GM12878 (cell line): Measurements from ENCODE around the gene SPATA31D3. TPM values are rescaled to one million over a fixed set of nuclear protein-coding genes. Genes with fewer than 3 reads are reported as not detected.

ENCODE experiments used
- ATAC-seq: fragments of 200-7000 bp; cut with Tn5 transposase; 3 replicates; pipeline ENCODE4 v1.9.1; 2020; ENCODE audit warnings: mild to moderate bottlenecking, moderate library complexity
- BruUV-seq: library from RNA; stranded (reverse); fragments of 400-500 nt; replicated peaks from 2 replicates; lab custom pipeline; 2021; lab: Mats Ljungman, UMichigan
- CTCF ChIA-PET: fragments of 300-600 bp; sonication (Branson Sonifier 250); formaldehyde crosslinking; extraction: SDS; loops from one replicate; lab custom pipeline; 2021; ENCODE audit warnings: inconsistent platforms; lab: Yijun Ruan, JAX
- POLR2A ChIA-PET: fragments of 350-600 bp; formaldehyde crosslinking; extraction: SDS; loops from one replicate; lab custom pipeline; 2021; ENCODE audit warnings: inconsistent platforms; lab: Charles Lee
- RAD21 ChIA-PET: fragments of 300-600 bp; sonication (Branson Sonifier 250); formaldehyde crosslinking; loops from one replicate; lab custom pipeline; 2023; ENCODE audit warnings: antibody characterized with exemption; ENCODE audit not compliant: unreplicated experiment; lab: Charles Lee
- SMC1A ChIA-PET: fragments of 300-600 bp; sonication (Branson Sonifier 250); formaldehyde crosslinking; loops from one replicate; lab custom pipeline; 2023; ENCODE audit not compliant: unreplicated experiment, uncharacterized antibody; lab: Charles Lee
- DNase-seq: peaks from one replicate; pipeline ENCODE4 v3.0.0-alpha.2; 2011; ENCODE audit warnings: low read depth, low spot score
- FAIRE-seq: peaks from 3 replicates; lab custom pipeline; 2011; peaks lifted over from hg19 to GRCh38; lab: Jason Lieb, UNC
- H2AFZ ChIP-seq: 2 replicates; pipeline ENCODE4 v1.6.0; 2011; ENCODE audit warnings: low read depth, low read length, control low read depth; ENCODE audit not compliant: control insufficient read depth
- H3K27ac ChIP-seq: 2 replicates; pipeline ENCODE4 v1.5.1; 2011; ENCODE audit warnings: control low read depth; ENCODE audit not compliant: control insufficient read depth, insufficient read depth
- H3K27me3 ChIP-seq, 2 experiments: replicated peaks in 1 of 2; 2 replicates each; pipeline versions ENCODE4 v1.6.0 to v1.6.1; 2011; ENCODE audit warnings: low read length in 1 of 2; ENCODE audit not compliant: control insufficient read depth in 2 of 2, insufficient read depth in 2 of 2
- H3K36me3 ChIP-seq, 2 experiments: 2 replicates each; pipeline ENCODE4 v1.5.1; 2011; ENCODE audit warnings: low read length in 1 of 2; ENCODE audit not compliant: control insufficient read depth in 2 of 2, insufficient read depth in 2 of 2
- H3K4me1 ChIP-seq: 2 replicates; pipeline ENCODE4 v1.6.1; 2011; ENCODE audit warnings: mild to moderate bottlenecking, low read length, moderate library complexity, mixed read lengths; ENCODE audit not compliant: control insufficient read depth, insufficient read depth
- H3K4me2 ChIP-seq: 2 replicates; pipeline ENCODE4 v1.6.0; 2011; ENCODE audit warnings: control low read depth; ENCODE audit not compliant: control insufficient read depth, insufficient read depth
- H3K4me3 ChIP-seq: fragments of 200-600 bp; sonication (generic); 2 replicates; pipeline ENCODE4 v1.5.1; 2016
- H3K79me2 ChIP-seq: 2 replicates; pipeline ENCODE4 v1.6.0; 2011; ENCODE audit warnings: low read length; ENCODE audit not compliant: control insufficient read depth, insufficient read depth
- H3K9ac ChIP-seq: 2 replicates; pipeline ENCODE4 v1.8.0; 2011; ENCODE audit warnings: low read length, control low read depth, mixed read lengths; ENCODE audit not compliant: control insufficient read depth, insufficient read depth
- H3K9me3 ChIP-seq: replicated peaks from 3 replicates; pipeline ENCODE4 v1.5.1; 2011; ENCODE audit warnings: mild to moderate bottlenecking, low read length; ENCODE audit not compliant: control insufficient read depth, insufficient read depth
- H4K20me1 ChIP-seq: 2 replicates; pipeline ENCODE4 v1.6.0; 2011; ENCODE audit not compliant: control insufficient read depth, insufficient read depth
- CHD1 ChIP-seq: IDR thresholded peaks from 2 replicates; pipeline ENCODE4 v1.6.1; 2012; ENCODE audit warnings: low read depth, low read length, improper control_type of control experiment
- CHD2 ChIP-seq: IDR thresholded peaks from 2 replicates; pipeline ENCODE4 v1.6.1; 2011; ENCODE audit warnings: low read depth, low read length, improper control_type of control experiment, borderline replicate concordance
- HCFC1 ChIP-seq: fragments of 150-350 bp; IDR thresholded peaks from 2 replicates; pipeline ENCODE4 v1.6.1; 2014; ENCODE audit warnings: low read length
- MLLT1 ChIP-seq: fragments of 450-650 bp; IDR thresholded peaks from 2 replicates; pipeline ENCODE4 v1.6.1; 2016; ENCODE audit warnings: mild to moderate bottlenecking
- MTA2 ChIP-seq: fragments of 450-650 bp; IDR thresholded peaks from 2 replicates; pipeline ENCODE4 v1.6.1; 2016; ENCODE audit warnings: low read depth, mild to moderate bottlenecking, moderate library complexity
- SPI1 ChIP-seq: IDR thresholded peaks from 2 replicates; pipeline ENCODE4 v1.6.1; 2011; ENCODE audit warnings: low read depth, mild to moderate bottlenecking, low read length, moderate library complexity, borderline replicate concordance; ENCODE audit not compliant: insufficient read depth
- STAT3 ChIP-seq: IDR thresholded peaks from 2 replicates; pipeline ENCODE4 v1.6.1; 2011; ENCODE audit warnings: low read depth, low read length, improper control_type of control experiment
- TAF1 ChIP-seq: IDR thresholded peaks from 2 replicates; pipeline ENCODE4 v1.6.1; 2011; ENCODE audit warnings: mild to moderate bottlenecking, low read depth, low read length, borderline replicate concordance
- TCF12 ChIP-seq: IDR thresholded peaks from 2 replicates; pipeline ENCODE4 v1.6.1; 2011; ENCODE audit warnings: low read depth, mild to moderate bottlenecking, low read length
- ZNF384 ChIP-seq: IDR thresholded peaks from 2 replicates; pipeline ENCODE4 v1.6.1; 2012; ENCODE audit warnings: low read depth, mild to moderate bottlenecking, low read length, improper control_type of control experiment, borderline replicate concordance
- WGBS: methylation state at CpG from one replicate; pipeline ENCODE4 v1.1.6; 2016; ENCODE audit warnings: low lambda C conversion rate; ENCODE audit not compliant: insufficient replicate concordance, insufficient coverage; ENCODE audit errors: missing lambda C conversion rate; 5-methylcytosine and 5-hydroxymethylcytosine counted together
- in situ Hi-C: fragments of 300-500 bp; cut with MboI; formaldehyde crosslinking; loops from 9 replicates; pipeline ENCODE4 v1.14.3; 2018; ENCODE audit warnings: mixed read lengths
- intact Hi-C: fragments of 100-400 bp; cut with micrococcal nuclease; formaldehyde crosslinking; loops from one replicate; pipeline ENCODE4 v1.14.2; 2022; ENCODE audit not compliant: unreplicated experiment
- polyA plus RNA-seq, 11 experiments: library from polyadenylated mRNA; depleted of rRNA in 4 of 11; unstranded in 6 of 11; stranded (reverse) in 5 of 11; fragments of >200 nt; fragmentation: Nextera tagmentation in 4 of 11; fragmentation: Illumina TruSeq in 1 of 11; extraction: Ambion mirVana in 4 of 11; extraction: Trizol in 1 of 11; gene quantifications; 1 replicate in 1 of 11; 2 replicates in 10 of 11; pipeline versions ENCODE4 v1.2.1 to v1.2.3, GENCODE V29; 2011 to 2016; ENCODE audit warnings: inconsistent platforms in 2 of 11, missing spikeins in 2 of 11, low read depth in 1 of 11
- total RNA-seq, 4 experiments: library from RNA; depleted of rRNA in 3 of 4; stranded (reverse); fragments of >200 nt in 3 of 4; fragmentation: Illumina TruSeq in 1 of 4; extraction: Trizol in 1 of 4; gene quantifications; 2 replicates each; pipeline versions ENCODE4 v1.2.1 to v1.2.3, GENCODE V29; 2013 to 2021

Gene SPATA31D3
- total and polyA plus RNA-seq, 10 of the 15 experiments (the other 5 are each of a cell fraction or from before 2014, with no cell fraction given): not detected

DNA sequence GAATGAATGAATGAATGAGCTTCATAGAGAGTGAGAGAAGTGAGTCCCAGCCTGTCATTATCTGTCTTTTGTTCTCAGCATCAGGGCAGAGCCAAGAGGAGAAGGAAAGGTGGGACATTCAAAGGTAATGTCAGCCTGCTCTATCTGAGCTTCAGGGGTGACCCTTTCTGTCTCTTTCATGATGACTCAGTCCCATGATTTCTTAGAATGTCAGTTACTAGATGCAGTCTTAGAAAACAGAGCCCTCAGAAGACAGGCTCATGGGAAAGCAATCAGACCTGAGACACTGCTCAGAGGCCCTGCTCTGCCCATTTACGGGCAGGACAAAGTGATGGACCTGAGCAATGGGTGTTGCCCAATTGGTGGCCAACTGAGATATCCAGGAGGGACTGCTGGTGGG, 46.4 kb downstream of the SPATA31D3 start (continued):
- TF ChIP-seq MLLT1 (no peak), TCF12 (no peak), STAT3 (no peak), TAF1 (no peak), SPI1 (no peak), HCFC1 (no peak), MTA2 (no peak), ZNF384 (no peak), CHD1 (no peak)

DNA sequence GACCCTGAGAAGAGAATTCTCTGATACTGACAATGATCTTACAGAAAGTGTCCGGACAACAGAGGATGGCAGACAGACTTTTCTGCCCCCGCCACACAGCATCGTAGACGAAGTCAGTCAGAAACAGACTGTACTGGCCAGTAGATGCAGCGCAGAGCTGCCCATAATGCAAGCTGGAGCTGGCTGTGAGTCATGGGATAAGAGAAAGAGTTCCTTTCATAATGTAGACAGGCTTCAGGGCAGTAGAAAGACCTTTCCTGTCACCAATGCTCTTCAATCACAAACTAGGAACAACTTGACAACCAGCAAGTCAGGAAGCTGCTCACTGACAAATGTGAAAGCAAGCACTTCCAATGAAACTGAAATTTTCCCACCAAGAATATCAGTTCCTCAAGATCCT, 50.4 kb downstream of the SPATA31D3 start:
- H3K4me2 ChIP-seq: no peak overlapping the region
- no peaks in the 10 kb centered on the region for H3K79me2 ChIP-seq
- POLR2A ChIA-PET: no interaction called here
- no peaks in the 10 kb centered on the region for H3K4me1 ChIP-seq
- FAIRE-seq (no peak), ATAC-seq (no peak), DNase-seq (no peak)
- no peaks in the 10 kb centered on the region for H3K27me3 ChIP-seq
- WGBS: 43% methylated on average over 5 of the region's 5 CpGs
- no peak overlapping the region for H3K27ac ChIP-seq
- BruUV-seq: no TSS peak
- SMC1A ChIA-PET: no interaction called here
- no peak overlapping the region for H3K4me3 ChIP-seq
- H3K9ac ChIP-seq: no peak overlapping the region
- H4K20me1 ChIP-seq: no peaks in the 10 kb centered on the region
- RAD21 ChIA-PET: no interaction called here
- H2AFZ ChIP-seq: no peak overlapping the region
- H3K9me3 ChIP-seq: no peaks in the 10 kb centered on the region
- in situ Hi-C loops (no loop called here), intact Hi-C loops (no loop called here)
- CTCF ChIA-PET: no interaction called here
- no peaks in the 10 kb centered on the region for H3K36me3 ChIP-seq
- TF ChIP-seq CHD2: no peak

Other genes with a start within 250 kb of the SPATA31D3 start
- not detected in 2 replicates for gene SPATA31D4, start 15.1 kb upstream of the SPATA31D3 start, total RNA-seq (2014; rRNA removed)
- gene SPATA31D4, start 15.1 kb upstream of the SPATA31D3 start, total RNA-seq (2014; rRNA removed; fragmentation: Illumina TruSeq; extraction: Trizol): not detected in 2 replicates
- gene SPATA31D4, start 15.1 kb upstream of the SPATA31D3 start, total RNA-seq (2021): not detected in 2 replicates
- gene SPATA31D4, start 15.1 kb upstream of the SPATA31D3 start, polyA plus RNA-seq (2011; rRNA removed): not detected in 2 replicates
- gene SPATA31D4, start 15.1 kb upstream of the SPATA31D3 start, polyA plus RNA-seq (2014; fragmentation: Illumina TruSeq; extraction: Trizol): not detected in 2 replicates
- gene SPATA31D4, start 15.1 kb upstream of the SPATA31D3 start, polyA plus RNA-seq (2014; fragmentation: Nextera tagmentation; extraction: Ambion mirVana): not detected
- not detected in 2 replicates for gene SPATA31D4, start 15.1 kb upstream of the SPATA31D3 start, polyA plus RNA-seq (2014; rRNA removed)
- not detected for gene SPATA31D4, start 15.1 kb upstream of the SPATA31D3 start, polyA plus RNA-seq (2016; fragmentation: Nextera tagmentation; extraction: Ambion mirVana)
- 0.06 TPM in 1 of 2 replicates, not detected in the other for gene SPATA31D1, start 45.3 kb downstream of the SPATA31D3 start, total RNA-seq (2014; rRNA removed)
- 0.04 TPM in 1 of 2 replicates, not detected in the other for gene SPATA31D1, start 45.3 kb downstream of the SPATA31D3 start, total RNA-seq (2014; rRNA removed; fragmentation: Illumina TruSeq; extraction: Trizol)
- gene SPATA31D1, start 45.3 kb downstream of the SPATA31D3 start, total RNA-seq (2021): not detected in 2 replicates
- gene SPATA31D1, start 45.3 kb downstream of the SPATA31D3 start, polyA plus RNA-seq (2011; rRNA removed): 0.45 and 0.52 TPM in 2 replicates
- 0.01 and 0.06 TPM in 2 replicates for gene SPATA31D1, start 45.3 kb downstream of the SPATA31D3 start, polyA plus RNA-seq (2014; fragmentation: Illumina TruSeq; extraction: Trizol)
- under 1 TPM in 1 of 2 experiments, not detected in 1; 0.02 TPM for gene SPATA31D1, start 45.3 kb downstream of the SPATA31D3 start, polyA plus RNA-seq (2014; fragmentation: Nextera tagmentation; extraction: Ambion mirVana)
- not detected in 2 replicates for gene SPATA31D1, start 45.3 kb downstream of the SPATA31D3 start, polyA plus RNA-seq (2014; rRNA removed)
- gene SPATA31D1, start 45.3 kb downstream of the SPATA31D3 start, polyA plus RNA-seq (2016; fragmentation: Nextera tagmentation; extraction: Ambion mirVana): under 1 TPM in 1 of 2 experiments, not detected in 1; 0.10 TPM